HG03025 (cell line): ENCODE results near the gene TPK1.

Source experiments
- ATAC-seq: cut with Tn5 transposase; IDR thresholded peaks from one replicate; pipeline ENCODE4 v1.9.1; 2021; ENCODE audit warnings: mild to moderate bottlenecking, moderate library complexity; ENCODE audit not compliant: unreplicated experiment, low FRiP score

Gene TPK1

GRCh38 chr7:144494355-144494754 is 341.5 kb downstream of the TPK1 start:
- no peak for ATAC-seq

GRCh38 chr7:144489504-144489903 is 346.3 kb downstream of the TPK1 start:
- ATAC-seq: no peak

- no peak for ATAC-seq
These were observed 346.9 kb downstream of the TPK1 start for GRCh38 chr7:144488977-144489376.

GRCh38 chr7:144487901-144488300 is 348.0 kb downstream of the TPK1 start:
- no peak for ATAC-seq

- ATAC-seq: no peak
These were observed 351.4 kb downstream of the TPK1 start for GRCh38 chr7:144484445-144484844.

- no peak for ATAC-seq
These were observed 352.7 kb downstream of the TPK1 start for GRCh38 chr7:144483189-144483588.

GRCh38 chr7:144481833-144482232 is 354.0 kb downstream of the TPK1 start:
- no peak for ATAC-seq

- ATAC-seq: no peak
These were observed 358.5 kb downstream of the TPK1 start for GRCh38 chr7:144477348-144477747.

- ATAC-seq: no peak
These were observed 360.8 kb downstream of the TPK1 start for GRCh38 chr7:144474800-144475615.

GRCh38 chr7:144474363-144474762 is 361.5 kb downstream of the TPK1 start:
- no peak for ATAC-seq

GRCh38 chr7:144473908-144474307 is 361.9 kb downstream of the TPK1 start:
- ATAC-seq: no peak

GRCh38 chr7:144470078-144470477 is 365.8 kb downstream of the TPK1 start:
- ATAC-seq: no peak

GRCh38 chr7:144468990-144469732 is 366.7 kb downstream of the TPK1 start:
- no peak for ATAC-seq

- ATAC-seq: no peak
These were observed 376.2 kb downstream of the TPK1 start for GRCh38 chr7:144459635-144460034.

- ATAC-seq: no peak
These were observed 380.8 kb downstream of the TPK1 start for GRCh38 chr7:144455040-144455404.

- no peak for ATAC-seq
These were observed 381.4 kb downstream of the TPK1 start for GRCh38 chr7:144454256-144455039.

GRCh38 chr7:144452064-144452463 is 383.8 kb downstream of the TPK1 start:
- no peak for ATAC-seq

- ATAC-seq: no peak
These were observed 390.3 kb downstream of the TPK1 start for GRCh38 chr7:144445590-144445989.

- ATAC-seq: no peak
These were observed 396.1 kb downstream of the TPK1 start for GRCh38 chr7:144439717-144440205.

GRCh38 chr7:144438759-144439158 is 397.1 kb downstream of the TPK1 start:
- no peak for ATAC-seq
